ENCODE results near the gene TPTE. TPM values are rescaled to one million over a fixed set of nuclear protein-coding genes. Genes with fewer than 3 reads are reported as not detected.
"Not testable (repeated sequence)": the region's sequence is repeated elsewhere in the genome, so short reads cannot be mapped to it uniquely, and the experiment has no call there.

Gene TPTE
- polyA plus RNA-seq (2012; ENCODE audit: insufficient read depth, insufficient read length, low read depth): not detected

- DNase-seq: peak; percentile 6
- H3K4me3 ChIP-seq (ENCODE audit: low read depth, low read length): no peak within 1 kb of the TSS
Observed at GRCh38 chr21:10521091-10521598, at the start of gene TPTE. Gene TPTE, plus strand, starts transcription at chr21:10521583. Its CDS starts 17,141 bp downstream, at chr21:10538724.

GRCh38 chr21:10471999-10472398 lies 49.4 kb upstream of the TPTE start:
- DNase-seq; H3K9me3 ChIP-seq; H3K4me1 ChIP-seq; H3K27me3 ChIP-seq; H3K36me3 ChIP-seq; H3K4me3 ChIP-seq (ENCODE audit: low read depth, low read length): not testable (repeated sequence)

More at GRCh38 chr21:10521091-10521598, at the start of gene TPTE:
- TF ChIP-seq, protein P1, sequence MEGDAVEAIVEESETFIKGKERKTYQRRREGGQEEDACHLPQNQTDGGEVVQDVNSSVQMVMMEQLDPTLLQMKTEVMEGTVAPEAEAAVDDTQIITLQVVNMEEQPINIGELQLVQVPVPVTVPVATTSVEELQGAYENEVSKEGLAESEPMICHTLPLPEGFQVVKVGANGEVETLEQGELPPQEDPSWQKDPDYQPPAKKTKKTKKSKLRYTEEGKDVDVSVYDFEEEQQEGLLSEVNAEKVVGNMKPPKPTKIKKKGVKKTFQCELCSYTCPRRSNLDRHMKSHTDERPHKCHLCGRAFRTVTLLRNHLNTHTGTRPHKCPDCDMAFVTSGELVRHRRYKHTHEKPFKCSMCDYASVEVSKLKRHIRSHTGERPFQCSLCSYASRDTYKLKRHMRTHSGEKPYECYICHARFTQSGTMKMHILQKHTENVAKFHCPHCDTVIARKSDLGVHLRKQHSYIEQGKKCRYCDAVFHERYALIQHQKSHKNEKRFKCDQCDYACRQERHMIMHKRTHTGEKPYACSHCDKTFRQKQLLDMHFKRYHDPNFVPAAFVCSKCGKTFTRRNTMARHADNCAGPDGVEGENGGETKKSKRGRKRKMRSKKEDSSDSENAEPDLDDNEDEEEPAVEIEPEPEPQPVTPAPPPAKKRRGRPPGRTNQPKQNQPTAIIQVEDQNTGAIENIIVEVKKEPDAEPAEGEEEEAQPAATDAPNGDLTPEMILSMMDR (IDR thresholded peaks at IDR 0.05; ENCODE audit: low read depth, low read length): no peak
- no peaks in the 10 kb centered on the region for H3K9me3 ChIP-seq
- no peaks in the 10 kb centered on the region for H3K36me3 ChIP-seq
- H3K27me3 ChIP-seq: no peaks in the 10 kb centered on the region
- no peaks in the 10 kb centered on the region for H3K4me1 ChIP-seq

GRCh38 chr21:10477794-10478193 lies 43.6 kb upstream of the TPTE start:
- H3K4me3 ChIP-seq (ENCODE audit: low read depth, low read length); H3K36me3 ChIP-seq; H3K27me3 ChIP-seq; H3K9me3 ChIP-seq; H3K4me1 ChIP-seq; DNase-seq: not testable (repeated sequence)

- not testable (repeated sequence) for H3K4me3 ChIP-seq (ENCODE audit: low read depth, low read length); H3K4me1 ChIP-seq; H3K36me3 ChIP-seq; DNase-seq; H3K9me3 ChIP-seq; H3K27me3 ChIP-seq
Observed at GRCh38 chr21:10479875-10480274, 41.5 kb upstream of the TPTE start.

DNA sequence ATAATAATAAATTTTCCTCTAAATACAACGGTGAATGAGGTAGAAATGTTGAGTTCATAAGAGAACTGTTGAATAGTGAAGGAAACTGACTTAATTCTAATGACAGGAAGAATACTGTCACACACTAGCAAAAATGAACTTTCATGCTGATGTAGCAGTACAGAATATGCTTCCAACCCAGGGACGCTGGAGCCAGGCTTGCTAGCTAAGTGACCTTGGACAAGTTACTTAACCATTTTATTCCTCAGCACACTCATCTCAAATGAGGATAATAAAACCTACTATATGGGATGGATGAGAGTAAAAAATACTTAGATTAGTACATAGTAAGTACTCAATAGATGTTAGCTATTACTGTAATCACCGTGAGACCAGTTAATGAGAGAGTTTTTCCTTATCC lies 36.5 kb upstream of the TPTE start:
- not testable (repeated sequence) for H3K27me3 ChIP-seq; H3K9me3 ChIP-seq; H3K4me1 ChIP-seq; DNase-seq; H3K36me3 ChIP-seq; H3K4me3 ChIP-seq (ENCODE audit: low read depth, low read length)

DNA sequence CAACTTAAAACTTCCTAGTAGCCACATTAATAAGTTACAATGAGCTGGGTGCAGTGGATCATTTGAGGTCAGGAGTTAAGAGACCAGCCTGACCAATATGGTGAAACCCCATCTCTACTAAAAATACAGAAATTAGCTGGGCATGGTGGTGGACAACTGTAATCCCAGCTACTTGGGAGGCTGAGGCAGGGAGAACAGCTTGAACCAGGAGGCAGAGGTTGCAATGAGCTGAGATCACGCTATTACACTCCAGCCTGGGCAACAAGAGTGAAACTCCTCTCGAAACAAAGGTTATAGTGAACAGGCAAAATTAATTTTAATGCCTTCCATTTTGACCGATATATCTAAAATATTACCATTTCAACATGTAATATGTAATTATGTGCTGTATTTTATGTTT lies 30.9 kb upstream of the TPTE start:
- H3K9me3 ChIP-seq; DNase-seq; H3K4me3 ChIP-seq (ENCODE audit: low read depth, low read length); H3K27me3 ChIP-seq; H3K36me3 ChIP-seq; H3K4me1 ChIP-seq: not testable (repeated sequence)

DNA sequence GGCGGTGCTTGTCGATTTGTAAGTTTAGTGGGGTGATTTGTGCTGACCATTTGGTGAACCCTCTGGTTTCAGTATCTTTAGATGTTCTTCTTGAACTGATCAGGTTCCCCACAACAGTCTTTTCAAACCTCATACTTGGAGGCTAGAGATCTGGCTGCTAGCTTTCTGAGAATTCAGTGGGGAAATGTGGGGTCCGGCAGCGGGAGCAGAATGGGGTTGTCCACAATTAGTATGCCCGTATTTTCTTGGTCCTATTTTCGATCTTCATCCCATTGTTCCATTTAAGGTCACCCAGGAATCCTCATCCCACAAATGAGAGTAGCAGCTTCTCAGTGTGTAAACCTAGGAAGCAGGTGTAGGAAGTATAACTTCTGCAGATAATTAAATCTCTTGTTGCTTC lies 10.3 kb upstream of the TPTE start:
- TF ChIP-seq, protein P1 (IDR thresholded peaks at IDR 0.05; ENCODE audit: low read depth, low read length): no peak
- Histone ChIP-seq H3K9me3 (no peaks in the 10 kb centered on the region), H3K36me3 (no peaks in the 10 kb centered on the region), H3K4me3 (ENCODE audit: low read depth, low read length) (no peak overlapping the region), H3K4me1 (no peaks in the 10 kb centered on the region), H3K27me3 (no peaks in the 10 kb centered on the region)
- DNase-seq: no peak

DNA sequence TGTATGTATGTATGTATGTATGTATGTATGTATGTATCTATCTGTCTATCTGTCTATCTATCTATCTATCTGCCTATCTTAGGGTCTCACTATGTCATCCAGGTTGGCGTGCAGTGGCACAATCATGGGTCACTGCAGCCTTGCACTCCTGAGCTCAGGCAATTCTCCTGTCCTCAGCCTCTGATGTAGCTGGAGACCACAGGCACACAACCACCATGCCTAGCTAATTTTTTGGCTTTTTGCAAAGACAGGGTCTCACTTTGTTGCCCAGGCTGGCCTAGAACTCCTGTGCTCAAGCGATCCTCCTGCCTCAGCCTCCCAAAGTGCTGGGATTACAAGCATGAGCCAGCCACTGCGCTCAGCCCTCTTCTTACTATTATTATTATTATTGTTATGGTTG lies 4.5 kb upstream of the TPTE start:
- H3K27me3 ChIP-seq; H3K4me1 ChIP-seq; DNase-seq; H3K4me3 ChIP-seq (ENCODE audit: low read depth, low read length); H3K9me3 ChIP-seq; H3K36me3 ChIP-seq: not testable (repeated sequence)

GRCh38 chr21:10517904-10518303 lies 3.5 kb upstream of the TPTE start:
- H3K4me3 ChIP-seq (ENCODE audit: low read depth, low read length); H3K36me3 ChIP-seq; H3K9me3 ChIP-seq; DNase-seq; H3K4me1 ChIP-seq; H3K27me3 ChIP-seq: not testable (repeated sequence)

DNA sequence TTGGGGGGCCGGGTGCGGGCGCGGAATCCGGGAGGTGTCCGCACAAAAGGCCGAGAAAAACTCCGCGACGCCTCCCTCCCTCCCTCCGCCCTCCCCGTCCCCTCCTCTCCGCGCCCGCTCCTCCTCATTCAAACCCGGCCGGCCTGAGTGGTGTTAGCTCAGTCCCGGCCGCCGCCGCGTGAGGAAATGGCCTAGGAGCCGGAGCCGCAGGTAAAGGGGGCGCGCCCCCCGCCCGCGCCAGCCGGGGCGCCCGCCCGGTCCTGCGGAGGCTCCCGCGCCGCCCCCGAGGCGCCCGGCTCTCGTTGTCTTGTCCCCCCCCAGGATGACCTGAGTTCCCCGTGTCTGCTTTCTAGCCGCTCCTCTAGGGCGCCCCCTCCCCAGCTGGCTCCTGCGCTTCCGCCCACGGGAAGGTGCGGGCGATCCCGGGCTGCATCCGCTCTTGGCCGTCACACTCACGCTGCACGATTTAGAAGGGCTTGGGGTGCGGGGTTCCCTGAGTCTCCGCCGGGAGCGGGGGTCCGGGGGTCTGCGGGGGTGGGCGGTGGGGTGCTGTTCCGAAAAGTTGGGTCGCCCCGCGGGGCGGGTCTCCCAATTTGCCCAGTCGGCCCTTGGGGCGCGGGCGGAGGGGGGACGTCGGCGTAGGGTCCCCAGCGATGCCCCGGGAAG lies 585 bp downstream of the TPTE start:
- H3K4me1 ChIP-seq; H3K36me3 ChIP-seq; DNase-seq; H3K9me3 ChIP-seq; H3K27me3 ChIP-seq; H3K4me3 ChIP-seq (ENCODE audit: low read depth, low read length): not testable (repeated sequence)
